ENCODE results near the gene COX19.
A peak's percentile ranks its signal among the peaks of the same experiment; 100 is the strongest.
"Not testable (repeated sequence)": the region's sequence is repeated elsewhere in the genome, so short reads cannot be mapped to it uniquely, and the experiment has no call there.

The COX19 gene

DNA sequence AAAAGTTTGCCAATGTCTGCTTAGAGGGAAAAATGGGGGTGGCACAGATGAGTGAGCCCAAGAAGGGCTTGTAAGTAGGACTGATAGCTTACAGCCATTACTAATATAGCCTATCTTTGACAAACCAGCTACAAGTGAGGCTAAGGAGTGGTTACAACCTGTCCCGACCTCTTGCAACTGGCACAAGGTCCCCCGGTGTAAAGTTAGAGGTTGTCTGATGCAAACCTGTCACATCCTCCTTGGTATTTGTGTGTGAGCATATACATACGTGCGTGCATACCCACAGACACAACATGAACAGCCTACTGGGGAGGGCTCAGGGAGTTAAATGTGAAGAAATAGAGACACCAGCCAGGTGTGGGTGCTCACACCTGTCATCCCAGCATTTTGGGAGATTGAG is 35.5 kb downstream of the COX19 start:
- no peak for DNase-seq

DNA sequence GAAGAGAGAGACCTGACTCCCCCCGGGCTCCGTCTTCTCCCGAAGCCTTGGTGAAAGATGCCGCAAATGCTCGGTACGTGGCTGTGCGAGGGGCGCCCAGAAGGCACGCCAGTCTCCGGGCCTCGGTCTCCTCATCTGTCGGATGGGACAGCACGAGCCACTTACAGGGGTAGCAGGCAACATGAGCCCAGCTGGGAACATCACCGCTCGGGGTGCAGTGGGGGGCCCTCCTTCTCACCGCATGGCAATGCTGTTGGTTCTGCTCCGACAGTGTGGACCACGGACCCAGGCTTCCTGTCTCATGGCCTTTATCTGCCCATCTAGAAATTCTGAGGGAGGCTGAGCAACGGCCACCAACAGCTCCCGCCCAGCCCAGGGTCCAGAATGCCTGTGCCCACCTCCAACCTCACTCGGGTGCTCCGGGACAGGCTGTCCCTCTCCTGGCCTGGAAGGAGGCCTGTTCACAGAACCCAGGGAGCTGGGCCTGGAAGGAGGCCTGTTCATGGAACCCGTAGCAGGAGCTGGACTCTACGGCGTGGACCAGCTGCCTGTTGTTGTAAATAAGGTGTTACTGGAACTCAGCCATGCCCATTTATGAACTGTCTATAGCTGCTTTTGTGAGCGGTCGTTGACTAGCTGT is 36.7 kb downstream of the COX19 start:
- DNase-seq, result no peak

DNA sequence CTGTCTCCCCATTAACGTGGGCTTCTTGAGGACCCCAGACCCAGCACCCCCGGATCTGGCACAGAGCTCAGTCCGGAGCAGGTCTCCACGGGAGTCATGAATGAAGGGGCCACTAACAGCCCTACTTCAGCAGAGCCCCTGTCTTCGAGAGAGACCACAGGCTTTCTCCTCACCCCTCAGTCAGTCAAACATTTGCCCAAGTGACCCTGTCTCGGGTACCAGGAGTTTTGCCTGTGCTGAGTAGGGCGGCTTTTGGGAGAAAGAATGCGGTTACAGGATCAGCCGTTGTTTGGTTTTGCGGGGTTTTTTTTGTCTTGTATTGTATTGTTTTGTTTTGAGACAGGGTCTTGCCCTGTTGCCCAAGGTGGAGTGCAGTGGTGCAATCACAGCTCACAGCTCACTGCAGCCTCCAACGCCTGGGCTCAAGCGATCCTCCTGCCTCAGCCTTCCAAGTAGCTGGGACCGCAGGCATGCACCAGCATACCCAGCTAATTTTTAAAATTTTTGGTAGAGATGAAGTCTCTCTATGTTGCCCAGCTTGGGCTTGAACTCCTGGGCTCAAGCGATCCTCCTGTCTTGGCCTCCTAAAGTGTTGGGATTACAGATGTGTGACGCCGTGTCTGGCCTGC is 37.4 kb downstream of the COX19 start:
- DNase-seq, result no peak

DNA sequence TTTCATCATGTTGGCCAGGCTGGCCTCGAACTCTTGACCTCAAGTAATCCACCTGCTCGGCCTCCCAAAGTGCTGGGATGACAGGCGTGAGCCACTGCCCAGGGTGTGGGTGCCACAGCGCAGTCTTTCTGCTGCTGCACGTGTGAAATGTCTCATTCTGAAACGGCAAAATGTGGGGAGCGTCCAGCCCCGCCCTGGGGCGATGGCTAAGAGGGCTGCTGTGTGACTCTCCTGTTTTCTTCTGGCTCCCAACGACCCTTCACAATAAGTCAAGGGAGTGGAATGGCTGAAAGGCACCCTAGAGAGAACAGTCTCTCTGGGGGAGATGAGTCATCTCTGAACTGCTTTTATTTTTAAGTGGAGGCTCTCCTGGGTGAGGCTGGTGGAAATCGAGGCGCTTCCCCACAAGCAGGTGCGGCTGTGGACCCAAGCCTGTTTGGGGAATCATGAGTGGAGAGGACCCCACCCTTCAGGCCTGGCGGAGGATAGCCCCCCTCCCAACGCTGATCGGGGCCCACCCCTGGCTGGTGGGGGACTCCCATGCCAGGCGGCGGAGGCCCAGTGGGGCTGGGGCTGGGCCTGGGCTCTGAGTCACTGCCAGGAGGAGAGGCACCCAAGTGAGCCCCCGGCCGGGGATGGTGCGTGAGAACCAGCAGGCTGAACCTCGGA is 38.8 kb downstream of the COX19 start:
- DNase-seq, result no peak

DNA sequence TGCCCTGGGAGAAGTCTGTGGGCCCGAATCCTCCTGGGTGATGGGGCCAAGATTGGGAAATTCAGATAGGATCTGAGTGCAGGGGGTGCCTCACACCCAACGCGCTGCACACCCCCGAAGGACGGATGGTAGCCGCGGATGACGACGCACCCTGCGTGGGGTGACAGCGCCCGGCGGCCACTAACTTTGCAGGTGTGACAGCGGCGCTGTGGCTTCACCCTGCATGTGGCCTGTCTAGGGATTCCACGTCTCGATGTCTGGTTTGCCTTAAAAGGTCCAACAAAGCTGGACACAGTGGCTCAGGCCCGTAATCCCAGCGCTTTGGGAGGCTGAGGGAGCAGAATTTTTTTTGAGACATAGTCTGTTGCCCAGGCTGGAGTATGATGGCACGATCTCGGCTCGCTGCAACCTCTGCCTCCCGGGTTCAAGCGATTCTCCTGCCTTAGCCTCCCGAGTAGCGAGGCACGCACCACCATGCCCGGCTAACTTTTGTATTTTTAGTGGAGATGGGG is 39.4 kb downstream of the COX19 start:
- no peak for DNase-seq

DNA sequence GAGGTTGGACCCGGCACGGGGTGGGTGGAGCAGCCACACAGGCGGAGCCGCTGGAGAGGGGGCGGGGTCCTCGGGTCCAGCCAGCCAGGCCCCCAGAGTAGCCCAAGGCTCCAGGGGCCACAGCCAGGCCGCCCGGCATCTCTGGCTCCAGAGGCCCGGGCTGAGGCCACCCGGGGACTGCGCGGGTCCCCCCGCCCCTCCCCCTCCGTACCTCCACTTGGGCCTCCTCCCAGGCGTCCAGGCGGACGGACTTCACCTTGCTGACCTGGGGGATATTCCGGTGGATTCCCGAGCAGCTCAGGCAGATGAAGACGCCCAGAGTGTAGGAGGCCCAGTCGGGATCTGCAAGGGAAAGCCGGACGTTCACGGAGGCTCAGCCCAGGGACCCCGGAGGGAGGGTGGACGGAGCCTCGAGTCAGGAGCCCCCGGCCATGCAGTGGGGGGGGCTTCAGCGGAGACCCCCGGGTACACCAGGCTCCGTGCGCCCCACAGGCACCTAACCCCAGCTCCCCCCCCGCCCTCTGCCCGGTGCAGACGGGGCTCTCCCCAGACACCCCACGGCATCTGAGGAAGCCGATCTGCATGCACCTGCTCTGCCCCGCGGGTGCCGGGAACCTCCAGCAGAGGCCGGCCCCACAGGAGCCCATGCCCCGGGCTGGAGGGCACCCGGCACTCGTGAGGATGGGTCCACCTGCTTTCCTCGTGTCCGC is 40.0 kb downstream of the COX19 start:
- DNase-seq, result no peak

DNA sequence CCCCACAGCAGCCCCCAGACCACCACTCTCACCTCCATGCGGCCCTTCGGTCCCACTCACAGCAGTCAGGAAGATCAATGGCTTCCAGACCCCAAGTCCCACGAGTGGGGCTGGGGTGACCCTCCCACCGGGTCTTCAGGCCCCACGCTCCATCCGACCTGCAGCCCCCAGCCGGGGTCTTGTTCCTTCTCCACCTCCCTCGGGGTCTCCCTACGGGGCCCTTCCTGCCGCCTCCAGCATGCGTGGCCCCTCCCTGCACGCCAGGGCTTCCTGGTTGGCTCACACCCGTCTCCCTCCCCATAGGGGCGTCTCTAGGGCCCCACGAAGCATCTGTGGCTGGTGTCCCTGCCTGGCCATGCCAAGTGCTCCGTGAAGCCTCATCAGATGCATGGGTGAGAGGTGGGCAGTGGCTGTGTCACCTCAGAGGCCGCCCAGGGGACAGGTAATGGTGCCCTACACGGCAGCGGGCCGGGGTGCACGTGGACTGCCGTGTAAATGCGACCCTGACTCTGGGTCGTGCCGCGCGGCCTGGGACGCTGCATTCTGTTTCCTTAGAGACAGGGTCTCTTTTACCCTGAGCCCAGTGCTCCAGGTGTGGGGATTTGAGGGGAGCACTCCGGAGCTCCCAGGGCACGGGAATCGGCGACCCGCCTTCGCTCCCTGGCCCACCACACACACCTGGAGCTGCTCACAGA is 40.7 kb downstream of the COX19 start:
- DNase-seq, result no peak

DNA sequence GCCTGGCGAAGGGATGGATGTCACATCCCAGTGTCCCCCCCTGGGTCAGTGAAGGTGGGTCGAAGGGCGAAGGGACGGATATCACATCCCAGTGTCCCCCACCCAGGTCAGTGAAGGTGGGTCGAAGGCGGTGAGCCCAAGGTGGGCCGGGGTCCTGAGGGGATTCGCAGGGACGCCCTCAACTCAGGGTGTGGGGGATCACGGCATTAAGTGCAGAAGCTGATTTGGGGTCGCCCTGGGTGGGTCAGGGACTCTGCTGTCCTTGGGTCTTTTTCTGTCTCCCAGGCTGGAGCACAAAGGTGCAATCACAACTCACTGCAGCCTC is 42.7 kb downstream of the COX19 start:
- no peak for DNase-seq

DNA sequence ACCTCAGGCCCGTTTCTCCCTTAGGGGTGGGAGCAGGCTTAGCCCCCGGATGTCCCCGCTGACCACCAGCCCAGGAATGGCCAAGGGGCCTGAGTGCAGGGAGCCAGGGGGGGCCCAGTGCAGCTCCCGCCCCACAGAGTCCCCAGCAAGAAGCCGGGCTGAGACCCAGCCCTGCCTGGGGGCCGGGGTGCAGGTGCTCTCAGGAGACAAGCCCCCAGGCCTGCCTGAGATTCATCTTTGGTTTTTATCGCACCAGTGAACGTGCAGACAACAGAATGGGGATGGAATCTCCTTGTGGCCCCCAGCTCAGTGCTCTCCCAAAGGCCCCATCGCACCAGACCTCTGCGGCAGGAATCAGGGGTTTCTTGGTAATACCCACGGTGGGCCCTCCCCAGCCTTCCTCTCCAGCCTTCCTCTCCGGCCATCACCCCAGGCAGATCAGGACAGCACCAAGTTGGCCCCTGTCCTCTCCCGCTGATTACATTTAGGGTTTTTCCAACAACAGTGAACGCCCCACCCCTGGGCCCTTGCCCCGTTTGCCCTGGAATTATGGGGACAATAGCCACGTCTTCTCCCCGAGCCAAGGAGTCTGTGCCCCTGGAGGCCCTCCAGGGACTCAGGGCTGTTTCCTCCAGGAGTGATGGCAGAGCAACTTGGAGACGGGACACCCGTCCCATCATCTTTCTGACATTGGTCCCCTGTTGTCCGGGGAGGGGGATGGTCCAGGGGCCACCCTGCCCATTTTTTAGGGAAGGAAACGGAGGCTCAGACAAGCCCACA is 43.3 kb downstream of the COX19 start:
- DNase-seq, result no peak

DNA sequence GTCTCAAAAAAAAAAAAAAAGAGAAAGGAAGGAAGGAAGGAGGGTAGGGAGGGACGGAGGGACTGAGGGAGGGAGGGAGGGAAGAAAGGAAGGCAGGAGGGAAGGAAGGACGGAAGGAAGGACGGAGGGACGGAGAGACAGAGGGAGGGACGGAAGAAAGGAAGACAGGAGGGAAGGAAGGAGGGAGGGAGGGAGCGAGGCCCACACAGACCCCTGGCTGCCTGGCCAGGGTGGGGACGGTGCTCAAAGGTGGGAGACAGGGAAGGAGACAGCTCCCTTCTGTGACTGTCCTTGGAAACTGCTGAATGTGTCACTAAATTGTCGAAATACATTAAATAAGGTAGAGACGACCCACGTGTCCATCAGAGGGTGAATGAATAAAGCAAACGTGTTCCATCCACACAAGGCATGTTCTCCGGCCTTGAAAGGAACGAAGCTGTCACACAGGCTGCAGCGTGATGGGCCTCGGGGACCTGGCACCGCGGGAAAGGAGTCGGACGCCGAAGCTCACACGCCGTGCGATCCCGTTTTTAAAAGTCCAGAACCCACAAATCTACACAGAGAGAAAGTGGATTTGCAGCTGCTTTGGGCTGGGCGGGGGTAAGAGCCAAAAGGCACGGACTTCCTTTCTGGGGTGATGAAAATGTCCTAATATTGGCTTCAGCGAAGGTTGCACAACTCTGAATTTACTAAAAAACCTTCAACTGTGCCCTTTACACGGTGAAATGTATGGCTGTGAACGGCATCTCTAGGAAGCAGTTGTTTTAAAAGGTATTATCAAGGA is 44.2 kb downstream of the COX19 start:
- DNase-seq, result no peak

DNA sequence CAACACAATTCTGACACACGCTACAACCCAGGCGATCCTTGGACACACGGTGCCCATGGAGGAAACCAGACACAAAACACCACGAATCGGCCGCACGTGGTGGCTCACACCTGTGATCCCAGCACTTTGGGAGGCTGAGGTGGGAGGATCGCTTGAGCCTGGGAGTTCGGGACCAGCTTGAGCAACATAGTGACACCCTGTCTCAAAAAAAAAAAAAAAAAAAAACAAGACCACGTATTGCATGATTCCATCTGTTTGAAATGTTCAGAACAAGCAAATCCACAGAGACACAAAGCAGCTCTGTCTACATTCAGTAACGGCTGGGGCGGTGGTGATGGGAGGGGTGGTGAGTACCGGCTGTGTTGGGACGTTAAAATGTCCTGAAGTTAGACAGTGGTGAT is 46.0 kb downstream of the COX19 start:
- DNase-seq, result no peak

DNA sequence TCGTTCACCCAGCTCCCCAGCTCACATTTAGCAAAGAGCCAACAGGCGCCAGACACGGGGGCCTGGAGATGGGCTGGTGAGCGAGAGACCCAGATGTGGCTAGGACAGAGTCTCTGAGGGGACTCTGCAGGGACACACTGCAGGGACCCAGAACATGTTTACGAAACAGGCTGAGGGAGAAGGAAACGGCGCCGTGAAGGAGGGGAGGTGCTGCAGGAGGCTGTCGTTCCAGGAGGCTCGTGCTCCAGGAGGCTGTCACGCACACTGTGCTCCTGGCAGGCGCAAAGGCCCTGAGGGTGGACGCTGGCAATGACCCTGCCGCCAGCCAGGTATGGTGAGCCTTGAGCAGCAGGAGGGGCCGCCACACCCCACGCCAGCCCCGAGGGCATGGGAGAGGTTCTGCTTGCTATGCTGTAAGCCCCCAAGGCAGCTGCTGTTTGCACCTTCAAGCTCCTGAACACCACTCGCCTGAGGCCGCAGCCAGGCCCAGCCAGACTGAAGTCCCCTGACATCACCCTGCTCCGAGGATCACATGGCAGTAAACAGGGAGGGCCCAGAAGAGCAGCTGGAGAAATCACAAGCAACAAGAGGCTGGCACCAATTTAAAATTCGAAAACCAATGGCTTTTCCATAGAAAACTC is 48.2 kb downstream of the COX19 start:
- DNase-seq, result no peak

DNA sequence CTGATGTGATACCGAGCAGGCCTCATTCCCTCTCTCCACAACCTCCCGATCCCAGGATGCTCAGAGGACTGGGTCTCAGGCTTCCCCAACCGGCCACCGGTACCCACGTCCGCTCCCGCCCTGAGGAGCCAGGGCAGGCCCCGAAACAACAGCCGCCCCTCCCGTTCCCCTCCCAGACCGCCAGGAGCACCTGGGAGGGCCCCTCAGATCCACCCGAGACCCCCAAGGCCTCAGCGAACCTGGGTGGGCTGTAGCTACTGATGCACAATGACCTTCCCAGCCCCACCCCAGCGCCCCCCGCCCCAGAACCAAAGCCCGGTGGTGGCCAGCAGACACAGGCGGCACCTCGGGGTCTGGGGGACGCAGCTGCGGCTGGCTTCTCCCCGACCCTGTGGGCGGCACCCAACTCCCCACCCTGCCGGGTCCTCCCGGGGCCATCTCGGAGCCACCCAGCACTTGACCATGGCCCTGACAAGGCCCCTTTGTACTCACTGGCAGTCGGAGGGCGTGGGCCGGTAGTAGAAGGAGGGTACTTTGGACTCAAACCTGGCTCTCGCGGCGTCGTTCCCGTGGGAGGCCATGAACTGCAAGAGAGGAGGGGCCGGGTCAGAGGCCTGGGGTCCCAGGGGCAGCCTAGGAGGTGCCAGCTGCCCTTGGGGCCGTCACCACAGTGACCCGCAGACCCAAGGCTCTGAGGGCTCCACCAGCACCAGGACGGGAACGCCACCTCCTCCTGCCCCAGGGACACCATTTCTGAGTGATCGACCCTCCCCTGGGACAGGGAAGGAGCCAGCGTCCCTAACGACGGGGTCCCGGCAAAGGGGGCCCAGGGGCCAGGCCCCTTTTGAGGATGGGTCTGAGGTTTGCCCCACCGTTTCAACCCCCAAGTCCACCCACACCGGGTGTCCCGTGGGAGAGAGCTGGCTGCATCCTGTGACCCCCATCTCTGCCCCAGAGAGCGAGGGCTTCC is 49.0 kb downstream of the COX19 start:
- no peak for DNase-seq

DNA sequence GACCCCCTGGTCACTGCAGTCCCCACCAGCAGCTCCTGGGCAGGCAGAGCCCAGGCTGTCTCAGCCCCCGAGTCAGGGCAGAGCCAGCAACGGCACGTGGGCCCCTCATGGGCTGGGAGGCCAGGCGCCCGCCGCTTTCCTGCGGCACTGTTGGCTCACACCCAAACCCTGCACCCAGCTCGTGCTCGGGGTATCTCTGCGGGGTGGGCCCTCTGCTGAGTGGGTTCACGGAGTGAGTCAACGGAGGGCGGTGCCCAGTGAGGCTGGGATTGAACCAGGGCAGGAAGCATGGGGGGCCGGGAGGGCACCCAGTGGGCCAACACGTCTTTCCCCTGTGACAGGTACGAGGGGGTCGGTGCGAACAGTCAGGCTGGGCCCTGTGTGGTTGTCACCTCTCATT is 49.7 kb downstream of the COX19 start:
- DNase-seq, result no peak

DNA sequence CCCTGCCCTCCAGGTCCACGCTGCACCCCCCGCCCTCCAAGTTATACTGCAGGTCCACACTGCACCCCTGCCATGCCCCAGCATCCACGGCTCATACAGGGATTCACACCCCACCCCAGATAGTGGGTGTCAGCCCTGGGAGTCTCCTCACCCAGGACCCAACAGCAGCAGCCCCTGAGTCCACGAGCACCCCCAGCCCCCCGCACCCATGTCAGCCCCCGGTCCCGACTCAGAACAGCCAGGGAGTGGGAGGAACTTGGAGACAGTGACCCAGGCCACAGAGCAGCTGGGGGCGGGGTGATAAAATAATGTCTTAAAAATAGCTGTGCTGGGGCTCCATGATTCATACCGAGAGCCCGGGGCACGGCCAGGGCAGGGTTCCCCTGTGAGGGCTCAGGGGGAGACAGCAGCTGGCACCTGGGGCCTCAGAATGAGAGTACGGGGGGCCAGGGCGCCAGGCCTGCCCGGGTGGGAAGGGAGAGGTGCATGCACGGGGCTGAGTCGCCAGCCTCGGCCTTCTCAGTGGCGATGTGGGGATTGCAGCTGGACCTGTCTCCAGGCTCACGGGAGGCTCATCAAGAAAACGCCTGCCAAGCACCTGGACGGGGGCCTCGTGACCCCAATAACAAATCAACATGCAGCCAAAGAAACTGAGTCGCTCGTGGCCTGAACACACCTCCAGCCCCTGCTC is 50.7 kb downstream of the COX19 start:
- peak; percentile 4 for DNase-seq

DNA sequence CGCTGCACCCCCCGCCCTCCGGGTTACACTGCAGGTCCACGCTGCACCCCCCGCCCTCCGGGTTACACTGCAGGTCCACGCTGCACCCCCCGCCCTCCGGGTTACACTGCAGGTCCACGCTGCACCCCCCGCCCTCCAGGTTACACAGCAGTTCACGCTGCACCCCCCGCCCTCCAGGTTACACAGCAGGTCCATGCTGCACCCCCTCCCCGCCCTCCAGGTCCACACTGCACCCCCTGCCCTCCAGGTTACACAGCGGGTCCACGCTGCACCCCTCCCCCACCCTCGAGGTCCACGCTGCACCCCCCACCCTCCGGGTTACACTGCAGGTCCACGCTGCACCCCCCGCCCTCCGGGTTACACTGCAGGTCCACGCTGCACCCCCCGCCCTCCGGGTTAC is 51.3 kb downstream of the COX19 start:
- DNase-seq, result not testable (repeated sequence)

DNA sequence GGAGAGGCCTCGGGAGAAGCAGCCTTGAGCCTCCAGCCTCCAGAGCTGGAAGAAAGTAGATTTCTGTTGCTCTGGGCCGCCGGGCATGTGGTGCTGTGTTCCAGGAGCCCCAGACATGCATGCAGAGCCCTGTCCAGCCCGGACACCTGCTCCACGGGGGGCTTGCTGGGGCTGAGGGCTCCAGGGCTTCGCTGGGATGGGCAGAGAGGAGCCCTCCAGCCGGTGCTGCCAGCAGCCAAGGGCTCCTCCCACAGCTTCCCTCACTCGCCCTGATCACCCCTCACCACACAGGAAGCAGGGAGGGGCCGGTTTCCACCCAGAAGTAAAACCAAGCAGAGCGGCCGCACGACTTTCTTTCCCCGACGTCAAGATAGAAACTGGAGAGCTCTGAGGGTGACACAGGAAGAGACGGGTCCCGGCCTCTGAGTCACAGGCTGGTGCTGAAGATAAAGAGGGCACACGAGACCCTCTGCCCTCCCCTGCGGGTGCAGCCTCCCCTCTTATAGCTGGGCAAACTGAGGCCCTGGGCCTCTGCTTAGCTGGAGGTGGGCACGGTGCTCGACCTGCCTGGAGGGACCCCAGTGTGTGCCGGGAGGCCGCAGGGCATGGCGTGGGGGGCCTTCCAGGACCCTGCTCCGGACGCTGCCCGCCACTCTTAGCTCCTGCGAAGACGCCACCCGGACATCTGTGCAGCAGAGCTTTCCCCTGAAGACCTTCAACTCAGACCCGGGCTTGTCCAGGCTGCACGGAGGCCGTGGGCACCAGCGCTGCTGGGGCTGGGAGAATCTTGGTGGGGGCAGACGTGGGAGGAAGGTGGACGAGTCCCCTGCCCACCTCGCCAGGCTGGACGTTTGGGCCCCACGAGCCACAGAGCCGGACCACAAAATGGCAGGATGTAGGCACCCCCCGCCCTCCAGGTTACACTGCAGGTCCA is 52.0 kb downstream of the COX19 start:
- DNase-seq, result peak; percentile 79
